Esophagus (tissue), 2 donors: ENCODE data around the gene CACNB4. TPM values are rescaled to one million over a fixed set of nuclear protein-coding genes. Genes with fewer than 3 reads are reported as not detected.
A peak's percentile ranks its signal among the peaks of the same experiment; 100 is the strongest.
"Not testable (repeated sequence)": the region's sequence is repeated elsewhere in the genome, so short reads cannot be mapped to it uniquely, and the experiment has no call there.

Experiments used
- H3K27ac ChIP-seq, 2 donors: one replicate each; pipeline ENCODE4 v1.5.1; 2013; ENCODE audit warnings: low read depth in 2 of 2, mild to moderate bottlenecking in 2 of 2, inconsistent platforms in 1 of 2, low read length in 1 of 2, moderate library complexity in 1 of 2
- H3K27me3 ChIP-seq, 2 donors: one replicate each; pipeline ENCODE4 v1.6.1; 2013; ENCODE audit warnings: low read length in 2 of 2, control low read depth in 1 of 2, mild to moderate bottlenecking in 1 of 2; ENCODE audit not compliant: insufficient read depth in 2 of 2, control insufficient read depth in 1 of 2
- H3K36me3 ChIP-seq, 2 donors: one replicate each; pipeline ENCODE4 v1.6.1; 2013; ENCODE audit warnings: low read length in 1 of 2; ENCODE audit not compliant: control insufficient read depth in 2 of 2, insufficient read depth in 2 of 2
- H3K4me1 ChIP-seq, 2 donors: one replicate each; pipeline ENCODE4 v1.6.1; 2013; ENCODE audit warnings: low read length in 1 of 2; ENCODE audit not compliant: control insufficient read depth in 2 of 2, insufficient read depth in 2 of 2
- H3K4me3 ChIP-seq, 2 donors: one replicate each; pipeline ENCODE4 v1.5.1; 2013; ENCODE audit warnings: low read length in 2 of 2, mild to moderate bottlenecking in 2 of 2, low read depth in 1 of 2, moderate library complexity in 1 of 2
- H3K9me3 ChIP-seq, 2 donors: one replicate each; pipeline ENCODE4 v1.6.1; 2013; ENCODE audit warnings: mild to moderate bottlenecking in 2 of 2, low read depth in 1 of 2, low read length in 1 of 2, moderate library complexity in 1 of 2; ENCODE audit not compliant: control insufficient read depth in 2 of 2, insufficient read depth in 1 of 2
- WGBS, 2 donors: extraction: QIAGEN DNeasy Blood & Tissue Kit; methylation state at CpG; one replicate each; pipeline ENCODE4 v1.1.7; 2013; 5-methylcytosine and 5-hydroxymethylcytosine counted together
- polyA plus RNA-seq, 2 donors: library from polyadenylated mRNA; stranded (reverse); fragments of 200-250 nt; gene quantifications; one replicate each; pipeline ENCODE4 v1.2.3, GENCODE V29; 2013
- donor health status: healthy with polysubstance abuse.
- donor health status: Bipolar disorder and iron deficiency.

Gene CACNB4
- polyA plus RNA-seq, 2 donors = 1.2 to 1.3 TPM

DNA sequence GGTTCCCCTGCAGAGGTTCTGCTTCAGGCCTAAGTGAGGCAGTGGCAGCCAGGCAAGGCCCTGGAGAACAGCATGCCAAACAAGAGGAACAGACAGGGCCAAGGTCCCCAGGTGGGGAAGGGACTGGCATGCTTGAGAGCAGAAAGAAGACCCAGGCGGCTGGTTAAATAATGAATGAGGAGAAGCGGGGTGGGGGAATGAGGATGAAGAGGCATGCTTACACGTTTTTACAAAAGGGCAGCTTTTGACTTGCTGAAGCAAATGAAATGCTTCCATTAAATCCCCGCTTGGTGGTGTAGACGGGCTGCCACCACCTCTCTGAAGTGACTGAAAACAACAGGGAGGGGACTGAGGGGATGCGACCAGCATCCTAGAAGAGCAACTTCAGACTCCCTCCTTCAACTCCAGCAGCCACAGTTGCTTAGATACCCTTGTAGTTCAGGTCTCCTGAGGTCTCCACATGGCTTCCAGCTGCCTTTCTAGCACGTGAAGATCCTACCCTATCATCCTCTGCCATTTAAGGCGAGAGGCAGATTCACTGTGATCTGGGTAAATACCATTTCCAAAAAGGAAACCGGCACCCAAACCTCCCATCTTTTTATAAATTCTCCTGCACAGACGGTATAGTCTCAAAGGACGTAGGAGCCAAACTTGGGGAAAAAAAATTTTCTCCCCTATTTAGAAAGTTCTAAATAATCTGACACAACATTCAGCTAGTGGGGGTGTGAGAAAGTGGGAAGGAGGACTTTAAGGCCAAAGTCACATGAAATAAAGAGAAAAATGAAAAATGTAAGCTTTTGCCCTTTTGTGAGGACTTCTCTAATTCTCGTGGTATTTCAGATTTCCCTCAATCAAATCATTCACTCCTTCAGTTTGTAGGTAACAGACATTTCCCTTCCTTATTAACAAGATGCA, 65.6 kb downstream of the CACNB4 start:
- Histone ChIP-seq H3K36me3 (no peaks in the 10 kb centered on the region), H3K4me1 (peaks cover 0 to 4% of the 10 kb centered on the region in 2 donors), H3K9me3 (no peaks in the 10 kb centered on the region), H3K27ac (no peak overlapping the region), H3K27me3 (no peaks in the 10 kb centered on the region), H3K4me3 (no peak overlapping the region)
- 82 to 83% methylated on average over 12 of the region's 12 CpGs for WGBS, 2 donors

DNA sequence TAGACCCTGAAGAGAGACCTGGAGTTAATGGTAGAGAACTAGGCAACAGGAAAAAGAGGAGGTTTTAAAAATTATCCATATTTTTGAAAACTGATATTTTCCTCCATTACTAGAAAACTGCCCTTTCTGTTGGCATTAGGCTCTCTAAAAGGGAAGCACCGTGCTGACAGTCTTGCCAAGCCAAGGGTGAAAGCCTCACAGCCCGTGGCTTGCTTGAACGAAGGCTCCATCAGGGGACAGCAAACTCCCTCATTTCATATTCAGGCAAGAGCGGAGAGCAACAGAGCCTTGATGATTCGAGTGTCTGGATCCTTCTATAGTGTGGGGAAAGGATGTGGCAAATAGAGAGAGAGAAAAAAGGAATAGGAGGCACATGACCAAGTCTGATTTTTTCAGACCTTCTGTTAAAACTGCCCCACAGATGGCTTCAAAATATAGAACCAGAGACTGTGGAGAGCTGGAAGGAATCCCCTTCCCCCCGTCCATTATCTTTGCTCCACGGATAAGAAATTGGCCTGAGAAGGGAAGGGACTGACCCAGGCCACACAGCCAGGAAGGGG, 67.0 kb downstream of the CACNB4 start:
- 72 to 74% methylated on average over 7 of the region's 7 CpGs for WGBS, 2 donors
- H3K4me1 ChIP-seq = no peaks in the 10 kb centered on the region
- H3K27ac ChIP-seq = no peak overlapping the region
- H3K36me3 ChIP-seq = no peaks in the 10 kb centered on the region
- no peaks in the 10 kb centered on the region for H3K9me3 ChIP-seq
- H3K27me3 ChIP-seq = no peaks in the 10 kb centered on the region
- H3K4me3 ChIP-seq = no peak overlapping the region

DNA sequence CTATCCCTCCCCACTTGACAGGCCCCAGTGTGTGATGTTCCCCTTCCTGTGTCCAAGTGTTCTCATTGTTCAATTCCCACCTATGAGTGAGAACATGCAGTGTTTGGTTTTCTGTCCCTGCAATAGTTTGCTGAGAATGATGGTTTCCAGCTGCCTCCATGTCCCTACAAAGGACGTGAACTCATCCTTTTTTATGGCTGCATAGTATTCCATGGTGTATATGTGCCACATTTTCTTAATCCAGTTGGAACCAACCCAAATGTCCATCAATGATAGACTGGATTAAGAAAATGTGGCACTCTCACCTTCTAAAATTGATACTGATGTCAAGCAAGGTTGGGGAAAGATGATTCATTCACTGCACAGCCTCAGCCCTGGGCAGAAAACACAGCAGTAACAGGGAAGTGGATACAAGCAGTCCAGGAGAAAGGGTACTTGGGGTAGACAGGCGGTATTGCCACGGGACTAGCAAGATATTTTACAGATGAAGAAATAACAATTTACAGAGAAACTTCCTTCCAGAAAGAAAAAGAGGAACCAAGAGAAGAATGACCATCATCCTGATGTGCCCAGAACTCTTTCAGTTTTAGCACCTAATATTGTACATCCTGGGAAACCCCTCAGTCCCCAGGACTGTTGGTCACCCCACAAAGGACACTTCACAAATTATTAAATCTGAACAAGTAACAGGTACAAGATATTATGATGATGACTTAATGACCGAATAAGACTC, 68.1 kb downstream of the CACNB4 start:
- H3K4me3 ChIP-seq, H3K36me3 ChIP-seq, H3K27me3 ChIP-seq, H3K9me3 ChIP-seq, H3K27ac ChIP-seq, H3K4me1 ChIP-seq: not testable (repeated sequence)
- 83 to 89% methylated on average over 4 of the region's 4 CpGs for WGBS, 2 donors

DNA sequence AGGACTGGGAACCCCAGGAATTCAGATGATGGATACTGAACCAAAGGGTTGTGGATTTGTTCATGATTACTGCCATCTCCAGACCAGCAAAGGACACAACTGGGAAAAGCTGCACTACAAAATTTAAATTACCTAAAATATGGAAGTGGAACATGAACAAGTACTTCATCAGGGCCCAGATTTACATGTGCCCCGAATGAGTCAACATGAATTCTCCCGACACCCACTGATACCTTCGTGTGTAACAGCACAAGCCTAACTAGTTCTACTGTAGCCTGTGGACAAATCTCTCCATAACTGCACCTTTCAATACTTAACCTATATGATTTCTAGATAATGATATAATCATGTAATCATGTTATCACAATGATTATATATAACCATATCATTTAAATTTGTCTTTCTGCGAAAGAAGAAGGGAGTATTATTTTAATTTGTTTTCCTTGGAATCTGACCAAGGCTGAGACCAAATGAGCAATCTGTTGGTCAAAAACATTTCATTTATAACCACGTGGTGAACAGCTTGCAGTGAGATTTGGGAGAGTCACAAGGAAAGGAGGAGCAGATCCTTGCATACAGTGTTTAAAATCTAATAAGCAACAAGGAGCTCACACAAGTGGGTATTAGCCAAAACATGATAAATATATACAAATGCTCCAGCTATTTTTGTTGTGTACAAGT, 70.5 kb downstream of the CACNB4 start:
- no peak overlapping the region for H3K4me3 ChIP-seq
- 44 to 48% methylated on average over 5 of the region's 5 CpGs for WGBS, 2 donors
- H3K9me3 ChIP-seq = no peaks in the 10 kb centered on the region
- no peaks in the 10 kb centered on the region for H3K4me1 ChIP-seq
- H3K36me3 ChIP-seq = no peaks in the 10 kb centered on the region
- no peaks in the 10 kb centered on the region for H3K27me3 ChIP-seq
- H3K27ac ChIP-seq = no peak overlapping the region

DNA sequence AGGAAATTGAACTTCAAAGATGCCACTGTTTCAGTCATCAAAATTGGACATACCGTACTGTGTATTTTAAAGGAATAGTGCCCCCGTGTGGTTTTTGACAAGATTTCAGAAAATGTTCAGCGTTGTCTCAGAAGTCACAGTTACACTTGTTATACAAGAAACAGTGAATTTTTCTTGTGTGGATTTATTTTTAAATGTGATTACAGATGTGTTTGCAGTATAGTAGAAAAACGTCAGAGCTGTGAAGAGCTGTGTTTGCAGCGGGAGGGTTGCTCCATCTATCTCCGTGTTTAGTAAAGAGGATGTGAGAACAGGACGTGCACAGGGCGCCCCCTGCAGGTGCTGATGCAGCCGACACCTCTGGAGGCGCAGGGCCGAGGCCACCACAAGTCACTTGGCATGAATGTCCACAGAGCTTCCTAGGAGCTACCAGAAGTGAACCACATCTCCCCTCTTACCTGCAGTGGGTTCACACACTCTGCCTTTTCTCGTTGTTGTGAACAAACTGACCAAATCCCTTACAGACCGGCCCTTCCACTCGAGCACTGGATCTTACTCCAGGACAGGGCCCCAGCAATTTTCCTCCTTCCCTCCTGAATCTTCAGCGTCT, 73.1 kb downstream of the CACNB4 start:
- Histone ChIP-seq H3K9me3 (no peaks in the 10 kb centered on the region), H3K27me3 (no peaks in the 10 kb centered on the region), H3K4me3 (peak overlapping the region in 1 of 2 donors; percentile 31), H3K36me3 (no peaks in the 10 kb centered on the region), H3K27ac (no peak overlapping the region), H3K4me1 (no peaks in the 10 kb centered on the region)
- WGBS, 2 donors = 17 to 18% methylated on average over 15 of the region's 15 CpGs

DNA sequence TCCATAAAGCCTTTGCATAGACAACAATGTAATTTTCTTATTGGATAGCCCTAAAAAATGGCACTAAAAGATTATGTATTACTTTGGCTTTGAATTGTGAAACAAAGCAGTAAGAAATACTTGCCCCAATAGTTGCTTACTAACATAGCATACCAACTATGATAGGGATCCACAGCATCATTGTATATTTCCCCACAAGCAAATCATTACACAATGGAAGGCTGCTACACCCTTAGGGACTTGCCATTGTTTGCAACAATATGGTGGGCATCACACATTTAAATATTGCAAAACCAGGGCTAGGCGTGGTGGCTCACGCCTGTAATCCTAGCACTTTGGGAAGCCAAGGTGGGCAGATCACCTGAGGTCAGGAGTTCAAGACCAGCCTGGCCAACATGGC, 74.4 kb downstream of the CACNB4 start:
- 81 to 87% methylated on average over 2 of the region's 2 CpGs for WGBS, 2 donors
- H3K27ac ChIP-seq = no peak overlapping the region

DNA sequence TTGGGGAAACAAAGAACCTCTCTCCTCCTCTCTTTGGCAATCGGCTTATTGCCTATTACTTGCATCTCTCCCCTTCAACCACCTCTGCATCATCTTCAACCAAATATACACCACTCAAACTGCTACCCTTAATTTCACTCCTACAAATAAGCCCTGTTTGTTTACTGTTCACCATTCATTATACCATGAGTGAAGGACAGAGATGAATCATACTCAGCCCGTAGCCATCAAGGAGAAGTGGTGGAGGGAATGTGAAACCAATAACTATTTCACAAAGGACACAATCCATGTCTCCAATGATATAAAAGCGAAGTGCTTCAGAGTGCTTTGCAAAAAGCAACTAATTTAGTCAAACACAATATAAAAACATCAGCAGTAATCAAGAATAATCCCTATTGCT, 76.8 kb downstream of the CACNB4 start:
- 60 to 72% methylated on average over 3 of the region's 3 CpGs for WGBS, 2 donors
- H3K27ac ChIP-seq = no peak overlapping the region

More for the DNA sequence above, 74.4 kb downstream of the CACNB4 start:
- no peaks in the 10 kb centered on the region for H3K36me3 ChIP-seq
- no peak overlapping the region for H3K4me3 ChIP-seq
- H3K9me3 ChIP-seq = no peaks in the 10 kb centered on the region
- H3K4me1 ChIP-seq = no peaks in the 10 kb centered on the region
- no peaks in the 10 kb centered on the region for H3K27me3 ChIP-seq

DNA sequence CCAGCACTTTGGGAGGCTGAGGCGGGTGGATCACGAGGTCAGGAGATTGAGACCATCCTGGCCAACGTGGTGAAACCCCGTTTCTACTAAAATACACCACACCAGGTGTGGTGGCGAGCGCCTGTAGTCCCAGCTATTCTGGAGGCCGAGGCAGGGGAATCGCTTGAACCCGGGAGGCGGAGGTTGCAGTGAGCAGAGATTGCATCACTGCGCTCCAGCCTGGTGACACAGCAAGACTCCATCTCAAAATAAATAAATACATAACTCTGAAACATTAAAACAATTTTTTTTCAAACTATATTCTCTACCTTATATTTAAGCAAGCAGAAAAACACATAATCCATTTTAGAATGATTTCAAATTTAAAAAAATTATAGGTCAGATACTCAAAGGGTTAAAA, 77.8 kb downstream of the CACNB4 start:
- not testable (repeated sequence) for H3K27ac ChIP-seq, H3K27me3 ChIP-seq, H3K36me3 ChIP-seq, H3K4me3 ChIP-seq, H3K9me3 ChIP-seq, H3K4me1 ChIP-seq
- WGBS, 2 donors = 90 to 91% methylated on average over 11 of the region's 11 CpGs

More for the DNA sequence above, 76.8 kb downstream of the CACNB4 start:
- H3K27me3 ChIP-seq = no peaks in the 10 kb centered on the region
- H3K9me3 ChIP-seq = no peaks in the 10 kb centered on the region
- H3K36me3 ChIP-seq = no peaks in the 10 kb centered on the region
- no peaks in the 10 kb centered on the region for H3K4me1 ChIP-seq
- no peak overlapping the region for H3K4me3 ChIP-seq

DNA sequence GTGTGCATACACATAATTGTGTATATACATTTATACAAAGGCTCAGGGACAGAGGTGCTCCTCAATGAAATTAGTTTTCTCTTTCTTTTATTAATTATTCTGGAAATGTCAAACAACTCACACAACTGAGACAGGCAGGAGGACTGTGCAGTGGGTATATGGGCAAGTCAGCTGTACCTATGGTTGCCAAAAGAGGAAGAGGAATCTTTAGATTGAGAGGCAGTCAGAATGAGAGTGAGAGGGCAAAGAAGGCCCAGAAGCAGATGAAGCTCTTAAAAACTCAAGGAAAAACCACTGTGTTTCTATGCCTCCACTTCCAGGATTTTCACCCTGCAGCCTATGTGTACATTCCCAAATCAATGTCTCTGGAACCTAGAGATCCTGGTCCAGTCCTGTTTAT, 79.1 kb downstream of the CACNB4 start:
- Histone ChIP-seq H3K27ac (no peak overlapping the region), H3K4me1 (no peaks in the 10 kb centered on the region)

More for the DNA sequence above, 79.1 kb downstream of the CACNB4 start:
- Histone ChIP-seq H3K27me3 (no peaks in the 10 kb centered on the region), H3K36me3 (no peaks in the 10 kb centered on the region), H3K4me3 (no peak overlapping the region), H3K9me3 (no peaks in the 10 kb centered on the region)
